GM23338 (cell line): ENCODE data around the gene NCOA7. TPM values are rescaled to one million over a fixed set of nuclear protein-coding genes. Genes with fewer than 3 reads are reported as not detected.
A peak's percentile ranks its signal among the peaks of the same experiment; 100 is the strongest.

Experiments used
- ATAC-seq: fragments of 200-7000 bp; cut with Tn5 transposase; 3 replicates; pipeline ENCODE4 v1.9.1; 2020
- DNase-seq: peaks from one replicate; pipeline ENCODE4 v3.0.0-alpha.2; 2015; ENCODE audit warnings: low spot score
- H2AFZ ChIP-seq: fragments of 200-600 bp; sonication (generic); 2 replicates; pipeline ENCODE4 v1.8.0; 2016; ENCODE audit warnings: antibody characterized with exemption, mild to moderate bottlenecking, moderate library complexity
- H3F3A ChIP-seq: fragments of 200-600 bp; sonication (generic); replicated peaks from 2 replicates; pipeline ENCODE4 v1.8.0; 2017; ENCODE audit warnings: antibody characterized with exemption, mixed run types, low read depth
- H3K27ac ChIP-seq: fragments of 200-600 bp; sonication (generic); 2 replicates; pipeline ENCODE4 v1.6.1; 2016; ENCODE audit warnings: low read depth
- H3K27me3 ChIP-seq: fragments of 200-600 bp; sonication (generic); 2 replicates; pipeline ENCODE4 v1.8.0; 2016; ENCODE audit warnings: mild to moderate bottlenecking, mixed run types, moderate library complexity; ENCODE audit not compliant: insufficient read depth
- H3K36me3 ChIP-seq: fragments of 200-600 bp; sonication (generic); 2 replicates; pipeline ENCODE4 v1.8.0; 2016; ENCODE audit warnings: mild to moderate bottlenecking; ENCODE audit not compliant: insufficient read depth
- H3K4me1 ChIP-seq: fragments of 200-600 bp; sonication (generic); 2 replicates; pipeline ENCODE4 v1.8.0; 2016; ENCODE audit warnings: mild to moderate bottlenecking, moderate library complexity; ENCODE audit not compliant: insufficient read depth
- H3K4me2 ChIP-seq: fragments of 200-600 bp; sonication (generic); 2 replicates; pipeline ENCODE4 v1.7.1; 2017; ENCODE audit warnings: mixed run types
- H3K4me3 ChIP-seq: fragments of 200-600 bp; sonication (generic); 2 replicates; pipeline ENCODE4 v1.6.1; 2016; ENCODE audit warnings: mixed run types
- H3K79me2 ChIP-seq: fragments of 200-600 bp; sonication (generic); replicated peaks from 2 replicates; pipeline ENCODE4 v1.8.0; 2017; ENCODE audit warnings: mild to moderate bottlenecking; ENCODE audit not compliant: insufficient read depth
- H3K9me2 ChIP-seq: fragments of 200-600 bp; sonication (generic); 2 replicates; pipeline ENCODE4 v1.8.0; 2017; ENCODE audit not compliant: insufficient read depth
- H4K20me1 ChIP-seq: fragments of 200-600 bp; sonication (generic); replicated peaks from 2 replicates; pipeline ENCODE4 v1.8.0; 2017; ENCODE audit warnings: mild to moderate bottlenecking; ENCODE audit not compliant: insufficient read depth
- H3K27ac Mint-ChIP-seq: 2 replicates; pipeline ENCODE4 v1.8.0; 2020; ENCODE audit warnings: inconsistent platforms, mild to moderate bottlenecking, moderate library complexity, mixed read lengths
- H3K27me3 Mint-ChIP-seq: 3 replicates; pipeline ENCODE4 v1.8.0; 2022; ENCODE audit warnings: low read depth, mild to moderate bottlenecking, moderate library complexity, mixed read lengths, inconsistent platforms; ENCODE audit not compliant: insufficient read depth, poor library complexity
- H3K36me3 Mint-ChIP-seq: 3 replicates; pipeline ENCODE4 v1.8.0; 2021; ENCODE audit warnings: low read depth, mild to moderate bottlenecking, inconsistent platforms, moderate library complexity, mixed read lengths
- H3K4me1 Mint-ChIP-seq: 3 replicates; pipeline ENCODE4 v1.8.0; 2020; ENCODE audit warnings: mild to moderate bottlenecking, inconsistent platforms, mixed read lengths
- H3K4me3 Mint-ChIP-seq: 3 replicates; pipeline ENCODE4 v1.8.0; 2021; ENCODE audit warnings: moderate library complexity, mild to moderate bottlenecking, inconsistent platforms, mixed read lengths
- H3K9me3 Mint-ChIP-seq: 3 replicates; pipeline ENCODE4 v1.8.0; 2020; ENCODE audit warnings: moderate library complexity, mild to moderate bottlenecking, inconsistent platforms, mixed read lengths
- JUNB ChIP-seq: IDR thresholded peaks from one replicate; pipeline ENCODE4 v1.6.1; 2016; ENCODE audit warnings: antibody characterized with exemption; ENCODE audit not compliant: unreplicated experiment
- NANOG ChIP-seq: IDR thresholded peaks from 2 replicates; pipeline ENCODE4 v1.6.1; 2016; ENCODE audit warnings: antibody characterized with exemption, borderline replicate concordance
- STAT1 ChIP-seq: IDR thresholded peaks from one replicate; pipeline ENCODE4 v1.6.1; 2016; ENCODE audit warnings: antibody characterized with exemption; ENCODE audit not compliant: unreplicated experiment
- polyA plus RNA-seq: library from polyadenylated mRNA; unstranded; fragments of >200 nt; fragmentation: Nextera tagmentation; extraction: Ambion mirVana; gene quantifications from 2 replicates; pipeline ENCODE4 v1.2.1, GENCODE V29; 2016
- total RNA-seq: library from RNA; depleted of rRNA; stranded (reverse); fragments of >200 nt; shearing (Covaris generic); gene quantifications from 2 replicates; pipeline ENCODE4 v1.2.3, GENCODE V29; 2014
- TF ChIP-seq, protein P1 (sequence below): IDR thresholded peaks from 2 replicates; pipeline ENCODE4 v1.6.1; 2016; ENCODE audit warnings: antibody characterized with exemption
- TF ChIP-seq, protein P2 (sequence below), 2 experiments: fragments of 200-600 bp in 1 of 2; sonication (generic) in 1 of 2; conservative IDR thresholded peaks; 2 replicates each; pipeline versions ENCODE4 v1.5.1 to v1.6.1; 2016 to 2017; ENCODE audit warnings: antibody characterized with exemption in 2 of 2, low read depth in 2 of 2, mild to moderate bottlenecking in 2 of 2, moderate library complexity in 1 of 2
- TF ChIP-seq, protein P3 (sequence below): IDR thresholded peaks from one replicate; pipeline ENCODE4 v1.6.1; 2018; ENCODE audit warnings: antibody characterized with exemption; ENCODE audit not compliant: unreplicated experiment

Gene NCOA7
- total and polyA plus RNA-seq, 2 experiments from 2014 or later = 9.3 to 15.7 TPM

DNA sequence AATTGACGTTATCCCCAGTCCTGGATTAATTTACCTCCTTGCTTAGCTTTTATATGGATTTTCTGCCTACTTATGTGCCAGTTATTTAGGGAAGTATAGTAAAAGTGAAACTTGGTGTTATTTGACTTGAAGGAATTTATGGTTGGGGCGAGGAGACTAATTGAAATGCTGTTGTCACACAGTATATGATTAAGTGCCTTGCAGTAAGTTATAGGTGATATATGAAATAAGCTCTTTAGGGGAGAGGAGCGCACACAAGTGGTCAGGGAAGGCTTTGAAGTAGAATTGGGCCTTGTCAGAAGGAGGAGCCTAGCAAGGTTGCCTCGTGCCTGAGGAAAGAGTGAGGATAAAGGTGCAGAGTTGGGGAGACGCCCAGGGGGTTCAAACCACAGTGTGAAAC is 20.5 kb downstream of the NCOA7 start:
- Histone ChIP-seq H3K36me3 (no peaks in the 10 kb centered on the region), H3K9me2 (peaks cover 7% of the 10 kb centered on the region), H3K4me2 (no peak overlapping the region), H3K4me3 (no peak overlapping the region), H3K4me1 (no peaks in the 10 kb centered on the region), H3K79me2 (no peaks in the 10 kb centered on the region; the same call in 1 of the 2 replicates), H3K27me3 (no peaks in the 10 kb centered on the region), H2AFZ (no peak overlapping the region), H3K27ac (no peak overlapping the region), H4K20me1 (no peaks in the 10 kb centered on the region), H3F3A (no peaks in the 10 kb centered on the region)
- ATAC-seq = no peak
- no peak for DNase-seq
- H3K9me3 Mint-ChIP-seq = no peaks in the 10 kb centered on the region
- no peak overlapping the region for H3K4me3 Mint-ChIP-seq
- no peaks in the 10 kb centered on the region for H3K36me3 Mint-ChIP-seq
- H3K4me1 Mint-ChIP-seq = no peaks in the 10 kb centered on the region; the same call in 2 of the 3 replicates
- H3K27me3 Mint-ChIP-seq = peaks cover 4% of the 10 kb centered on the region
- H3K27ac Mint-ChIP-seq = no peak overlapping the region
- TF ChIP-seq NANOG = no peak
- TF ChIP-seq JUNB = no peak
- TF ChIP-seq, protein P1, sequence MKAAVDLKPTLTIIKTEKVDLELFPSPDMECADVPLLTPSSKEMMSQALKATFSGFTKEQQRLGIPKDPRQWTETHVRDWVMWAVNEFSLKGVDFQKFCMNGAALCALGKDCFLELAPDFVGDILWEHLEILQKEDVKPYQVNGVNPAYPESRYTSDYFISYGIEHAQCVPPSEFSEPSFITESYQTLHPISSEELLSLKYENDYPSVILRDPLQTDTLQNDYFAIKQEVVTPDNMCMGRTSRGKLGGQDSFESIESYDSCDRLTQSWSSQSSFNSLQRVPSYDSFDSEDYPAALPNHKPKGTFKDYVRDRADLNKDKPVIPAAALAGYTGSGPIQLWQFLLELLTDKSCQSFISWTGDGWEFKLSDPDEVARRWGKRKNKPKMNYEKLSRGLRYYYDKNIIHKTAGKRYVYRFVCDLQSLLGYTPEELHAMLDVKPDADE = no peak

DNA sequence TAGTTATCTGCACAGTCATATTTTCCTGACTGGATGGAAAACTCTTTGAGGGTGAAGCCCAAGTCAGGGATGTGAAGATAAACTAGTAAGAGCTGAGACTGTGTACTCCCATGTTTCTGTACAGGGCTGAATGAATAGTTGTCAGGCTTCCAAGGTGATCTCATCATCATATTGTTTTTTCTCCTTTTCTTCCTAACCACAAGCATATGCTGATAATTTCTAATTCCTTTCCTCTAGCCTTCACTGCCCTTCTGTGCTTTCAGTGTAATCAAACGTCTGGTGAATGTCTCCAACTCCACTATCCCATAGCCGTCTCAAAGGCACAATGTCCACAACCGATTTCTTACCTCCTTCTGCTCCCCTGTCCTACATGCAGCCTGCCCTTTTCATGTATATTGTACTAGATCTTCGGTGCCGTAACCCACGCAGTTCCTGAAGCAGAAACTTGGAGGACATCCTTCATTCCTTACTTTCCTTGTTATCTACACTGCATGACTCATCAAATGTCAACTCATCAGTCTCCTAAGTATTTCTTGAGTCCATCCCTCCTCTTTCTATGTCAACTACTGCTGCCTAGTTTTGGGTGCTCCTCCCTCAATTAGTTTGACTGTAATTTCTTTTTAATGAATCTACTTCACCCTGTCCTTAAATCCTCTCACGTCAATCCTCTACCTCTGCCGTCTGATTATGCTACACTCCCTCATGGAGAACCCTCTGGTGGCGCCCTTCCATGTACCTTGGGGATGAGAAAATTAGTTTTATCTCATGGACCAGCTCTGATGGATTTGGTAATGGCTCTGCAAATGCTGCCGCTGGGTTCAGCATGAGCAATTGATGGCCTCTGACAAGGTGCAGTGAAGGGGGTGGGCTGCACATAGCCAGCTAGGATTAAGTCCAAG is 21.9 kb downstream of the NCOA7 start:
- ATAC-seq (no peak), DNase-seq (no peak)
- Histone ChIP-seq H3K4me2 (no peak overlapping the region), H2AFZ (no peak overlapping the region), H3K79me2 (no peaks in the 10 kb centered on the region; the same call in 1 of the 2 replicates), H3F3A (no peaks in the 10 kb centered on the region), H3K36me3 (no peaks in the 10 kb centered on the region), H4K20me1 (no peaks in the 10 kb centered on the region), H3K4me3 (no peak overlapping the region), H3K27ac (no peak overlapping the region), H3K27me3 (no peaks in the 10 kb centered on the region), H3K4me1 (no peaks in the 10 kb centered on the region), H3K9me2 (peaks cover 7% of the 10 kb centered on the region)
- no peak for TF ChIP-seq NANOG
- TF ChIP-seq, protein P1 = no peak
- TF ChIP-seq, protein P2, sequence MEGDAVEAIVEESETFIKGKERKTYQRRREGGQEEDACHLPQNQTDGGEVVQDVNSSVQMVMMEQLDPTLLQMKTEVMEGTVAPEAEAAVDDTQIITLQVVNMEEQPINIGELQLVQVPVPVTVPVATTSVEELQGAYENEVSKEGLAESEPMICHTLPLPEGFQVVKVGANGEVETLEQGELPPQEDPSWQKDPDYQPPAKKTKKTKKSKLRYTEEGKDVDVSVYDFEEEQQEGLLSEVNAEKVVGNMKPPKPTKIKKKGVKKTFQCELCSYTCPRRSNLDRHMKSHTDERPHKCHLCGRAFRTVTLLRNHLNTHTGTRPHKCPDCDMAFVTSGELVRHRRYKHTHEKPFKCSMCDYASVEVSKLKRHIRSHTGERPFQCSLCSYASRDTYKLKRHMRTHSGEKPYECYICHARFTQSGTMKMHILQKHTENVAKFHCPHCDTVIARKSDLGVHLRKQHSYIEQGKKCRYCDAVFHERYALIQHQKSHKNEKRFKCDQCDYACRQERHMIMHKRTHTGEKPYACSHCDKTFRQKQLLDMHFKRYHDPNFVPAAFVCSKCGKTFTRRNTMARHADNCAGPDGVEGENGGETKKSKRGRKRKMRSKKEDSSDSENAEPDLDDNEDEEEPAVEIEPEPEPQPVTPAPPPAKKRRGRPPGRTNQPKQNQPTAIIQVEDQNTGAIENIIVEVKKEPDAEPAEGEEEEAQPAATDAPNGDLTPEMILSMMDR (conservative IDR thresholded peaks at IDR 0.05; ENCODE audit: low read depth in 2 of 2) = no peak
- no peak for TF ChIP-seq STAT1
- TF ChIP-seq, protein P3, sequence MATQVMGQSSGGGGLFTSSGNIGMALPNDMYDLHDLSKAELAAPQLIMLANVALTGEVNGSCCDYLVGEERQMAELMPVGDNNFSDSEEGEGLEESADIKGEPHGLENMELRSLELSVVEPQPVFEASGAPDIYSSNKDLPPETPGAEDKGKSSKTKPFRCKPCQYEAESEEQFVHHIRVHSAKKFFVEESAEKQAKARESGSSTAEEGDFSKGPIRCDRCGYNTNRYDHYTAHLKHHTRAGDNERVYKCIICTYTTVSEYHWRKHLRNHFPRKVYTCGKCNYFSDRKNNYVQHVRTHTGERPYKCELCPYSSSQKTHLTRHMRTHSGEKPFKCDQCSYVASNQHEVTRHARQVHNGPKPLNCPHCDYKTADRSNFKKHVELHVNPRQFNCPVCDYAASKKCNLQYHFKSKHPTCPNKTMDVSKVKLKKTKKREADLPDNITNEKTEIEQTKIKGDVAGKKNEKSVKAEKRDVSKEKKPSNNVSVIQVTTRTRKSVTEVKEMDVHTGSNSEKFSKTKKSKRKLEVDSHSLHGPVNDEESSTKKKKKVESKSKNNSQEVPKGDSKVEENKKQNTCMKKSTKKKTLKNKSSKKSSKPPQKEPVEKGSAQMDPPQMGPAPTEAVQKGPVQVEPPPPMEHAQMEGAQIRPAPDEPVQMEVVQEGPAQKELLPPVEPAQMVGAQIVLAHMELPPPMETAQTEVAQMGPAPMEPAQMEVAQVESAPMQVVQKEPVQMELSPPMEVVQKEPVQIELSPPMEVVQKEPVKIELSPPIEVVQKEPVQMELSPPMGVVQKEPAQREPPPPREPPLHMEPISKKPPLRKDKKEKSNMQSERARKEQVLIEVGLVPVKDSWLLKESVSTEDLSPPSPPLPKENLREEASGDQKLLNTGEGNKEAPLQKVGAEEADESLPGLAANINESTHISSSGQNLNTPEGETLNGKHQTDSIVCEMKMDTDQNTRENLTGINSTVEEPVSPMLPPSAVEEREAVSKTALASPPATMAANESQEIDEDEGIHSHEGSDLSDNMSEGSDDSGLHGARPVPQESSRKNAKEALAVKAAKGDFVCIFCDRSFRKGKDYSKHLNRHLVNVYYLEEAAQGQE = no peak
- Mint-ChIP-seq H3K4me1 (no peaks in the 10 kb centered on the region; the same call in 2 of the 3 replicates), H3K36me3 (no peaks in the 10 kb centered on the region), H3K27me3 (peaks cover 2% of the 10 kb centered on the region), H3K9me3 (no peaks in the 10 kb centered on the region), H3K27ac (peak overlapping the region; percentile 25; the same call in 1 of the 2 replicates), H3K4me3 (no peak overlapping the region)
